Adrenal gland (tissue), 12 donors: ENCODE results near the gene NR2F1-AS1. TPM values are rescaled to one million over a fixed set of nuclear protein-coding genes. Genes with fewer than 3 reads are reported as not detected.

Source experiments
- DNase-seq, 7 donors: peaks; one replicate each; pipeline ENCODE4 v3.0.0-alpha.2; 2019 to 2020
- H3K27ac ChIP-seq, 5 donors: fragments of 200-600 bp; sonication (generic) in 4 of 5; 1 replicate in 3 of 5; 2 replicates in 2 of 5; pipeline versions ENCODE4 v1.5.1 to v1.8.0; 2016 to 2020; ENCODE audit warnings: mild to moderate bottlenecking in 1 of 5
- H3K27me3 ChIP-seq: fragments of 200-600 bp; 2 replicates; pipeline ENCODE4 v1.8.0; 2021
- H3K36me3 ChIP-seq, 2 donors: fragments of 200-600 bp; replicated peaks in 1 of 2; 1 replicate in 1 of 2; 2 replicates in 1 of 2; pipeline versions ENCODE4 v1.5.1 to v1.8.0; 2018 to 2022
- H3K4me1 ChIP-seq, 2 donors: fragments of 200-600 bp; replicated peaks in 1 of 2; 1 replicate in 1 of 2; 2 replicates in 1 of 2; pipeline versions ENCODE4 v1.5.1 to v1.8.0; 2018 to 2021
- H3K4me3 ChIP-seq, 4 donors: fragments of 200-600 bp; sonication (generic) in 3 of 4; one replicate each; pipeline ENCODE4 v1.5.1; 2016 to 2018
- H3K9me3 ChIP-seq, 3 donors: fragments of 200-600 bp; sonication (generic) in 1 of 3; replicated peaks in 1 of 3; 1 replicate in 2 of 3; 2 replicates in 1 of 3; pipeline versions ENCODE4 v1.5.1 to v1.8.0; 2016 to 2021
- CTCF ChIP-seq, 6 experiments: fragments of 450-650 bp in 4 of 6; fragments of 200-600 bp in 2 of 6; sonication (generic) in 1 of 6; IDR thresholded peaks; 1 replicate in 5 of 6; 2 replicates in 1 of 6; pipeline versions ENCODE4 v1.5.1 to v1.8.0; 2016 to 2021; ENCODE audit warnings: antibody characterized with exemption in 6 of 6, mild to moderate bottlenecking in 2 of 6, moderate library complexity in 1 of 6
- POLR2A ChIP-seq, 2 donors: fragments of 450-650 bp; IDR thresholded peaks; one replicate each; pipeline ENCODE4 v1.6.1; 2017; ENCODE audit warnings: antibody characterized with exemption in 2 of 2, mild to moderate bottlenecking in 2 of 2, moderate library complexity in 1 of 2
- WGBS, 4 donors: extraction: QIAGEN DNeasy Blood & Tissue Kit in 2 of 4; methylation state at CpG; one replicate each; pipeline versions ENCODE4 v1.1.5 to v1.1.7; 2013 to 2017; 5-methylcytosine and 5-hydroxymethylcytosine counted together
- intact Hi-C, 2 donors: fragments of 100-400 bp; cut with DNase I; formaldehyde crosslinking; loops; one replicate each; pipeline versions ENCODE4 v1.14.1 to v1.15.0; 2022 to 2023
- polyA plus RNA-seq, 3 donors: library from polyadenylated mRNA; stranded (reverse); fragments of 200-250 nt in 2 of 3; fragments of 350-450 nt in 1 of 3; fragmentation: Illumina TruSeq in 1 of 3; extraction: RNeasy Lipid Tissue Mini Kit (QIAGEN cat#74804) in 1 of 3; gene quantifications; one replicate each; pipeline ENCODE4 v1.2.3, GENCODE V29; 2013 to 2014
- total RNA-seq, 9 donors: library from RNA; depleted of rRNA in 4 of 9; stranded (reverse); fragments of >200 nt in 4 of 9; fragments of 120-200 nt in 1 of 9; fragmentation: NEBNext Ultra II Directional in 1 of 9; extraction: Animal tissue kit (Norgen Biotek cat#: 25700) in 1 of 9; gene quantifications; one replicate each; pipeline versions ENCODE4 v1.1.0 to v1.2.4, GENCODE V29; 2013 to 2023
- donor health status: healthy with polysubstance abuse.
- donor health status: Bipolar disorder and iron deficiency.
- donor health status: DM: yes; HTN: yes; CAD: no.
- donor health status: DM: no; HTN: no; CAD: no.
- donor health status: DM: no; HTN: no; CAD: no.
- donor health status: DM: yes; HTN: yes; CAD: no.

The NR2F1-AS1 gene
- total and polyA plus RNA-seq, 12 donors, result 13.2 to 107 (median 29.1) TPM

- DNase-seq, result peak in 1 of 7 donors; percentile 19
- TF ChIP-seq CTCF (IDR thresholded peaks at IDR 0.05), result no peak
- TF ChIP-seq POLR2A (IDR thresholded peaks at IDR 0.05), result no peak
- Histone ChIP-seq H3K27me3 (no peaks in the 10 kb centered on the region), H3K4me1 (peaks cover 5 to 6% of the 10 kb centered on the region in 2 donors), H3K36me3 (no peaks in the 10 kb centered on the region), H3K4me3 (no peak overlapping the region), H3K27ac (peak overlapping the region in 4 of 5 donors; percentile 22 to 89 (median 60)), H3K9me3 (no peaks in the 10 kb centered on the region)
- WGBS, 4 donors, result 66 to 74% (median 72%) methylated on average over 30 to 32 of the region's 32 CpGs
- intact Hi-C loops, result loop anchor here (10.0 kb wide), 1 partner anchor 167 kb away; no protein-coding TSS in a partner anchor
Measured at GRCh38 chr5:93571114-93571949, 9.7 kb downstream of the NR2F1-AS1 start.

- peak overlapping the region in 3 of 5 donors; percentile 46 to 89 (median 79) for H3K27ac ChIP-seq
- peak overlapping the region in 1 of 4 donors; percentile 1 for H3K4me3 ChIP-seq
- no peaks in the 10 kb centered on the region for H3K36me3 ChIP-seq
- H3K4me1 ChIP-seq, result peaks cover 0 to 5% of the 10 kb centered on the region in 2 donors
- WGBS, 4 donors, result 59 to 69% (median 64%) methylated on average over 19 to 70 of the region's 70 CpGs
- no peak for DNase-seq
- no peak for TF ChIP-seq CTCF (IDR thresholded peaks at IDR 0.05)
- TF ChIP-seq POLR2A (IDR thresholded peaks at IDR 0.05), result no peak
- intact Hi-C loops, result loop anchor here (10.0 kb wide), 1 partner anchor 166 kb away; no protein-coding TSS in a partner anchor
- no peaks in the 10 kb centered on the region for H3K27me3 ChIP-seq
- H3K9me3 ChIP-seq, result no peaks in the 10 kb centered on the region
Measured at GRCh38 chr5:93570294-93571113, 10.5 kb downstream of the NR2F1-AS1 start.

GRCh38 chr5:93569300-93570160 lies 11.5 kb downstream of the NR2F1-AS1 start:
- intact Hi-C loops, result loop anchor here (10.0 kb wide), 1 partner anchor 165 kb away; no protein-coding TSS in a partner anchor

More at GRCh38 chr5:93569300-93570160, 11.5 kb downstream of the NR2F1-AS1 start:
- DNase-seq, result no peak
- no peaks in the 10 kb centered on the region for H3K27me3 ChIP-seq
- H3K4me1 ChIP-seq, result peaks cover 3 to 5% of the 10 kb centered on the region in 2 donors
- no peak overlapping the region for H3K4me3 ChIP-seq
- TF ChIP-seq CTCF (IDR thresholded peaks at IDR 0.05), result no peak
- TF ChIP-seq POLR2A (IDR thresholded peaks at IDR 0.05), result no peak
- WGBS, 4 donors, result 73 to 84% (median 79%) methylated on average over 13 of the region's 13 CpGs
- H3K9me3 ChIP-seq, result no peaks in the 10 kb centered on the region
- no peaks in the 10 kb centered on the region for H3K36me3 ChIP-seq
- peak overlapping the region in 3 of 5 donors; percentile 46 to 89 (median 79) for H3K27ac ChIP-seq
